Measurements from ENCODE around the gene MTM1. TPM values are rescaled to one million over a fixed set of nuclear protein-coding genes. Genes with fewer than 3 reads are reported as not detected.

MTM1 gene
- total RNA-seq, 3 donors from 2014 or later = 14.7 to 17.3 (median 14.7) TPM

DNA sequence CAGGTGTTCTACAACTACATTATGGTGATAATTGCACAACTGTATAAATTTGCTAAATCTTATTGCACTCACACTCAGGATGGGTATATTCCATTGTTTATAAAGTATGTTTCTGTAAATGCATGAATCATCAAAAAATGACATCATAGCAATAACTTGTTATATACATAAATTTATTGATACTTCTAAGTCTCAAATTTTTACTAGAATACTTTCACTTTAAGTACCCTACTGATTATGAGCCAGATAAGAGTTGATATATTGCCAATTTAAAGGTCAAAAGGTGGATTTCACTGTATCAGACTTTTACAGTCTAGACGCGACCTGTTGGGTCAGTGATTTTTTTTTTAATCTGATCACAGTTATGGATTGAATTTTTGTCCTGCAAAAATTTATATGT lies 87.4 kb downstream of the MTM1 start:
- Histone ChIP-seq H3K9me3 (no peaks in the 10 kb centered on the region), H3K36me3 (no peaks in the 10 kb centered on the region), H3K27me3 (peaks cover 0 to 9% of the 10 kb centered on the region in 2 donors), H3K27ac (no peak overlapping the region), H3K4me1 (no peaks in the 10 kb centered on the region), H3K4me3 (no peak overlapping the region)
- TF ChIP-seq POLR2AphosphoS5 (IDR thresholded peaks at IDR 0.05) (no peak), CTCF (IDR thresholded peaks at IDR 0.05) (no peak), POLR2A (IDR thresholded peaks at IDR 0.05) (no peak)
- intact Hi-C loops (cut with DNase I; ENCODE audit: low total_unique reads) = no loop called here
- DNase-seq (ENCODE audit: low spot score in 2 of 2) = no peak

GRCh38 chrX:150663073-150663472 lies 94.7 kb downstream of the MTM1 start:
- Histone ChIP-seq H3K4me3 (no peak overlapping the region), H3K36me3 (no peaks in the 10 kb centered on the region), H3K4me1 (no peaks in the 10 kb centered on the region), H3K27ac (no peak overlapping the region), H3K9me3 (no peaks in the 10 kb centered on the region), H3K27me3 (peaks cover 0 to 6% of the 10 kb centered on the region in 2 donors)
- intact Hi-C loops (cut with DNase I; ENCODE audit: low total_unique reads) = no loop called here
- no peak for DNase-seq (ENCODE audit: low spot score in 2 of 2)
- no peak for TF ChIP-seq POLR2AphosphoS5 (IDR thresholded peaks at IDR 0.05)
- TF ChIP-seq CTCF (IDR thresholded peaks at IDR 0.05) = no peak
- TF ChIP-seq POLR2A (IDR thresholded peaks at IDR 0.05) = no peak

- TF ChIP-seq POLR2A (IDR thresholded peaks at IDR 0.05) = no peak
- H3K27me3 ChIP-seq = peaks cover 0 to 6% of the 10 kb centered on the region in 2 donors
- H3K4me1 ChIP-seq = no peaks in the 10 kb centered on the region
- H3K9me3 ChIP-seq = no peaks in the 10 kb centered on the region
- no peak overlapping the region for H3K27ac ChIP-seq
- no peaks in the 10 kb centered on the region for H3K36me3 ChIP-seq
- peak in 1 of 2 donors; percentile 24 for DNase-seq (ENCODE audit: low spot score in 2 of 2)
- H3K4me3 ChIP-seq = no peak overlapping the region
- intact Hi-C loops (cut with DNase I; ENCODE audit: low total_unique reads) = no loop called here
These were observed 95.9 kb downstream of the MTM1 start for GRCh38 chrX:150664290-150664689.

DNA sequence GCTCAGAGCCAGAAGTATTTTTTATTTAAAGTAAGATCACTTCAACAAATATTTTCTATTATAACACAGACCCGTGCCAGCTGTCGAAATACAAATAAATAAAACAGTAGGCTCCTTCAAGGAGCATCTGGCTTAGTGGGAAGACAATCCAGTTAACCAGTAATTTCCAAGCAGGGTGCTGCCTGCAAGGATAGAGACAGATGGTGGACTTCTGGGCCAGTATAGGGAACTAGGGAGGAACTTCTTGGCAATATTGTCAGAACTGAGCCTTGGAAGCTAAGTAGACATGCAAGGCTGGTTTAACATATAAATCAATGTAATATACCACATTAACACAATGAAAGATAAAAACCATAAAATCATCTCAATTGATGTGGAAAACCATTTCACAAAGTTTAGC lies 107.8 kb downstream of the MTM1 start:
- no peaks in the 10 kb centered on the region for H3K36me3 ChIP-seq
- no peaks in the 10 kb centered on the region for H3K4me1 ChIP-seq
- H3K9me3 ChIP-seq = no peaks in the 10 kb centered on the region
- no peak overlapping the region for H3K4me3 ChIP-seq
- H3K27ac ChIP-seq = no peak overlapping the region
- intact Hi-C loops (cut with DNase I; ENCODE audit: low total_unique reads) = no loop called here
- H3K27me3 ChIP-seq = peaks cover 0 to 16% of the 10 kb centered on the region in 2 donors
- TF ChIP-seq POLR2AphosphoS5 (IDR thresholded peaks at IDR 0.05) (no peak), POLR2A (IDR thresholded peaks at IDR 0.05) (no peak), CTCF (IDR thresholded peaks at IDR 0.05) (no peak)
- no peak for DNase-seq (ENCODE audit: low spot score in 2 of 2)

DNA sequence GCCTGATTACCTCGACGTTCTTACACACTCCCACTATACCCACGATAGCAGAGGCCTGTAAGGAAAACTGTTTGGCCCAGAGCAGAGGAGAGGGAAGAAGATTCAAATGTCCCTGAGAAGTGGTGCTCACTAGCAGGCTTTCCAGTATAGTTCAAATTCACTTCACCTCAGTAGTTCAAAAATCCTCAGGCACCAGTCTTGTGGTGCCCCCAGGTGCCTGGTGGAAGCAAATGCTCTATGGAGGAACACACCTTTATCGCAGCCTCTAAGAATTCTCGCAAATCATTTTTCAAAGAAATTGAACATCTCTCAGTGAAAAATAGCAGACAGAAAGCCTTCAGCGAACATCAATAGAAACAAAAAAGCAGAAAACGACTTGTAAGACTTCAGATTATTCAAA lies 112.6 kb downstream of the MTM1 start:
- no peaks in the 10 kb centered on the region for H3K9me3 ChIP-seq
- H3K27me3 ChIP-seq = peaks cover 0 to 10% of the 10 kb centered on the region in 2 donors
- intact Hi-C loops (cut with DNase I; ENCODE audit: low total_unique reads) = loop anchor here (10.0 kb wide), 1 partner anchor 726 kb away; no protein-coding TSS in a partner anchor
- no peaks in the 10 kb centered on the region for H3K36me3 ChIP-seq
- no peaks in the 10 kb centered on the region for H3K4me1 ChIP-seq
- H3K27ac ChIP-seq = no peak overlapping the region
- TF ChIP-seq POLR2AphosphoS5 (IDR thresholded peaks at IDR 0.05) = no peak
- no peak for TF ChIP-seq POLR2A (IDR thresholded peaks at IDR 0.05)
- TF ChIP-seq CTCF (IDR thresholded peaks at IDR 0.05) = no peak
- H3K4me3 ChIP-seq = no peak overlapping the region
- DNase-seq (ENCODE audit: low spot score in 2 of 2) = no peak

DNA sequence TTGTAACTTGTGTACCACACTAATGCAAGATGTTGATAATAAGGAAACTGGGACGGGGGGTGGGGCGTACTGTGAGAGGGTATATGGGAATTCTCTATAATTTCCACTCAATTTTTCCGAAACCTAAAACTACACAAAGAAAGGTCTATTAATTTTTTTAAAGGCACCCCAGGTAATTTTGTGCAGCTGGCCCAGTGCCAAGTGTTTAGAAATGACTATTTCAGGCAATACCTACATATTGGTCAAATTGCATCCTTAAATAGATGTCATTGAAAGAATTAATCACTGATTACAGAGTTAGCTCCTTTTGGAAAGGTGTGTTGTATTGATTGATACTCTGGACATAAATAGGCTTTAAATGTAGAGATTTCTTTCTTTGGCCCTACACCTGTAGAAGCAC lies 114.7 kb downstream of the MTM1 start:
- intact Hi-C loops (cut with DNase I; ENCODE audit: low total_unique reads) = loop anchor here (10.0 kb wide), 1 partner anchor 728 kb away; no protein-coding TSS in a partner anchor
- no peak for TF ChIP-seq POLR2AphosphoS5 (IDR thresholded peaks at IDR 0.05)
- no peak overlapping the region for H3K4me3 ChIP-seq
- no peak overlapping the region for H3K27ac ChIP-seq
- DNase-seq (ENCODE audit: low spot score in 2 of 2) = no peak
- H3K9me3 ChIP-seq = no peaks in the 10 kb centered on the region
- H3K4me1 ChIP-seq = no peaks in the 10 kb centered on the region
- no peaks in the 10 kb centered on the region for H3K36me3 ChIP-seq
- H3K27me3 ChIP-seq = peaks cover 0 to 4% of the 10 kb centered on the region in 2 donors
